Measurements from ENCODE around the gene CSTF1.

- TF ChIP-seq CTCF (conservative IDR thresholded peaks at IDR 0.05 in 1 of 2, IDR thresholded peaks at IDR 0.05 in 1 of 2; ENCODE audit: extremely low read depth in 1 of 2, insufficient read depth in 1 of 2, low read depth in 1 of 2, low read length in 2 of 2), result no peak
- TF ChIP-seq EZH2 (IDR thresholded peaks at IDR 0.05; ENCODE audit: borderline replicate concordance, low read length), result no peak
Observed at GRCh38 chr20:56423886-56424285, 31.4 kb downstream of the CSTF1 start.

Measured in mammary epithelial cell (primary cell).